ENCODE results near the gene WSB1. TPM values are rescaled to one million over a fixed set of nuclear protein-coding genes. Genes with fewer than 3 reads are reported as not detected.

Gene WSB1
- total RNA-seq, 1 experiment from 2014 or later: 114 TPM

DNA sequence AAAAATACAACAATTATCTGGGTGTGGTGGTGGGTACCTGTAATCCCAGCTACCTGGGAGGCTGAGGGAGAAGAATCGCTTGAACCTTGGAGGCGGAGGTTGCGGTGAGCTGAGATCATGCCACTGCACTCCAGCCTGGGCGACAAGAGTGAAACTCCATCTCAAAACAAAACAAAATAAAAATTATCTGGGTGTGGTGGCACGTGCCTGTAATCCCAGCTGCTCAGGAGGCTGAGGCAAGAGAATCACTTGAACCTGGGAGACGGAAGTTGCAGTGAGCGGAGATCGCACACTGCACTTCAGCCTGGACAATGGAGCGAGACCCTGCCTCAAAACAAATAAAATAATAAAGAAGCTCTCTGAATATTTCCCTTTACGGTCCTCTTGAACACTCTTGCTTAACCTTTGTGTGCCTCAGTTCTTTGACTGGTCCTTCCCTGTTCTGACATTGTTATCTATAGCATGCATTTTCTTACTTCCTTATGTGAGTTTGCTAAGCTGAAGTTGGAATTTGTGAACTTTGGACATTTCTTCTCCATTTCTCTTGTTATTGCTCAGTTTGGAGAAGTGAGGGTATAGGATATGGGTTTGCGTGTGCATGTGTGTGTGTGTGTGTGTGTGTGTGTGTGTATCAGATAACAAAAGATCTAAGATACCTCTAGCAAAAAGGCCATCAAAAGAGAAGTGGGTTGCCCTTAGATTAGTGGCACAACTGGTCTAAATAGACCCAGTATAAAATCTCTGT lies 29.7 kb upstream of the WSB1 start:
- Histone ChIP-seq H3K36me3 (ENCODE audit: insufficient read depth, low read length, poor library complexity, severe bottlenecking) (no peaks in the 10 kb centered on the region), H3K9me3 (ENCODE audit: low read depth, low read length, poor library complexity, severe bottlenecking) (no peaks in the 10 kb centered on the region), H3K4me3 (ENCODE audit: low read depth, low read length, poor library complexity, severe bottlenecking) (no peak overlapping the region), H3K27me3 (replicated peaks; ENCODE audit: insufficient read depth, low read depth, low read length, poor library complexity) (no peaks in the 10 kb centered on the region), H3K27ac (ENCODE audit: low read depth, low read length, poor library complexity, severe bottlenecking) (no peak overlapping the region), H3K4me1 (ENCODE audit: insufficient read depth, low read length, poor library complexity, severe bottlenecking) (no peaks in the 10 kb centered on the region)
- CTCF ChIA-PET: no interaction called here
- no TSS peak for BruUV-seq (replicated peaks)
- TF ChIP-seq CTCF (conservative IDR thresholded peaks at IDR 0.05; ENCODE audit: low read depth, low read length) (no peak), EZH2 (IDR thresholded peaks at IDR 0.05; ENCODE audit: borderline replicate concordance, low read depth, low read length, poor library complexity, severe bottlenecking) (no peak)
- intact Hi-C loops (cut with micrococcal nuclease; ENCODE audit: unreplicated experiment): no loop called here
- POLR2A ChIA-PET (ENCODE audit: low non-redundant PET): no interaction called here
- no peak for DNase-seq (ENCODE audit: low spot score)

GRCh38 chr17:27265333-27265732 lies 28.6 kb upstream of the WSB1 start:
- DNase-seq (ENCODE audit: low spot score): no peak
- H3K9me3 ChIP-seq (ENCODE audit: low read depth, low read length, poor library complexity, severe bottlenecking): no peaks in the 10 kb centered on the region
- intact Hi-C loops (cut with micrococcal nuclease; ENCODE audit: unreplicated experiment): no loop called here
- BruUV-seq (replicated peaks): no TSS peak
- ChIA-PET CTCF (no interaction called here), POLR2A (ENCODE audit: low non-redundant PET) (no interaction called here)
- H3K27me3 ChIP-seq (replicated peaks; ENCODE audit: insufficient read depth, low read depth, low read length, poor library complexity): no peaks in the 10 kb centered on the region
- TF ChIP-seq EZH2 (IDR thresholded peaks at IDR 0.05; ENCODE audit: borderline replicate concordance, low read depth, low read length, poor library complexity, severe bottlenecking): no peak
- no peak for TF ChIP-seq CTCF (conservative IDR thresholded peaks at IDR 0.05; ENCODE audit: low read depth, low read length)
- no peak overlapping the region for H3K4me3 ChIP-seq (ENCODE audit: low read depth, low read length, poor library complexity, severe bottlenecking)
- no peaks in the 10 kb centered on the region for H3K4me1 ChIP-seq (ENCODE audit: insufficient read depth, low read length, poor library complexity, severe bottlenecking)
- H3K27ac ChIP-seq (ENCODE audit: low read depth, low read length, poor library complexity, severe bottlenecking): no peak overlapping the region
- H3K36me3 ChIP-seq (ENCODE audit: insufficient read depth, low read length, poor library complexity, severe bottlenecking): no peaks in the 10 kb centered on the region

DNA sequence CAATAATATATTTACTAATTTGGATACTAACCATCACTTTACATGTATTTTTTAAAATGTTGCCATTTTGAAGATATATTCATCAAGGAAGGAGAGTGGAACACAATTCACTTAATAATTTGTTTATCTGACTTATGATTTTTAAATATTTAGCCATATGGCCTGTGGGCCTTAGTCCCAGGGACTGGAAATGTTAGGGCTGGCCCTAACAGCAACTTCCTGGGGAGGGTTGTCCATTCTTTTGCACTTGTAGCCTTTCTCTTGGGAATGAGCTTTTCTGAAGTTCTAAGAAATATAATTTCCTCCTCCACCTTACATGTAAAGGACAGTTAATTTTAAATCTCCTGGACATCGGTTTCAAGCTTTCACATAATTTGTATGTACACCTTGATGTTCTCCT lies 27.7 kb upstream of the WSB1 start:
- H3K27ac ChIP-seq (ENCODE audit: low read depth, low read length, poor library complexity, severe bottlenecking): no peak overlapping the region
- ChIA-PET POLR2A (ENCODE audit: low non-redundant PET) (no interaction called here), CTCF (no interaction called here)
- H3K27me3 ChIP-seq (replicated peaks; ENCODE audit: insufficient read depth, low read depth, low read length, poor library complexity): no peaks in the 10 kb centered on the region
- TF ChIP-seq EZH2 (IDR thresholded peaks at IDR 0.05; ENCODE audit: borderline replicate concordance, low read depth, low read length, poor library complexity, severe bottlenecking): no peak
- no peak for TF ChIP-seq CTCF (conservative IDR thresholded peaks at IDR 0.05; ENCODE audit: low read depth, low read length)
- no peaks in the 10 kb centered on the region for H3K36me3 ChIP-seq (ENCODE audit: insufficient read depth, low read length, poor library complexity, severe bottlenecking)
- BruUV-seq (replicated peaks): no TSS peak
- intact Hi-C loops (cut with micrococcal nuclease; ENCODE audit: unreplicated experiment): no loop called here
- DNase-seq (ENCODE audit: low spot score): no peak
- H3K9me3 ChIP-seq (ENCODE audit: low read depth, low read length, poor library complexity, severe bottlenecking): no peaks in the 10 kb centered on the region
- no peaks in the 10 kb centered on the region for H3K4me1 ChIP-seq (ENCODE audit: insufficient read depth, low read length, poor library complexity, severe bottlenecking)
- no peak overlapping the region for H3K4me3 ChIP-seq (ENCODE audit: low read depth, low read length, poor library complexity, severe bottlenecking)

Data from A673 (cell line).